GM19452 (cell line): ENCODE results near the gene MUC6.
"Not testable (repeated sequence)": the region's sequence is repeated elsewhere in the genome, so short reads cannot be mapped to it uniquely, and the experiment has no call there.

ENCODE experiments used
- ATAC-seq: cut with Tn5 transposase; IDR thresholded peaks from one replicate; pipeline ENCODE4 v1.9.1; 2021; ENCODE audit not compliant: unreplicated experiment

MUC6 gene

GRCh38 chr11:991711-992307 lies 44.7 kb downstream of the MUC6 start:
- no peak for ATAC-seq

- ATAC-seq, result no peak
These were observed 45.5 kb downstream of the MUC6 start for GRCh38 chr11:991034-991433.

GRCh38 chr11:990101-990500 lies 46.4 kb downstream of the MUC6 start:
- no peak for ATAC-seq

GRCh38 chr11:987671-988070 lies 48.8 kb downstream of the MUC6 start:
- no peak for ATAC-seq

- ATAC-seq, result no peak
These were observed 49.6 kb downstream of the MUC6 start for GRCh38 chr11:986952-987305.

- ATAC-seq, result no peak
These were observed 50.1 kb downstream of the MUC6 start for GRCh38 chr11:986270-986951.

- no peak for ATAC-seq
These were observed 50.7 kb downstream of the MUC6 start for GRCh38 chr11:985848-986247.

GRCh38 chr11:985406-985805 lies 51.1 kb downstream of the MUC6 start:
- no peak for ATAC-seq

GRCh38 chr11:984546-984945 lies 52.0 kb downstream of the MUC6 start:
- ATAC-seq, result no peak

- no peak for ATAC-seq
These were observed 54.8 kb downstream of the MUC6 start for GRCh38 chr11:981764-982163.

- ATAC-seq, result no peak
These were observed 55.8 kb downstream of the MUC6 start for GRCh38 chr11:980438-981357.

- ATAC-seq, result no peak
These were observed 57.7 kb downstream of the MUC6 start for GRCh38 chr11:978781-979180.

GRCh38 chr11:977830-978720 lies 58.4 kb downstream of the MUC6 start:
- no peak for ATAC-seq

- no peak for ATAC-seq
These were observed 59.9 kb downstream of the MUC6 start for GRCh38 chr11:976431-977160.

- ATAC-seq, result no peak
These were observed 60.7 kb downstream of the MUC6 start for GRCh38 chr11:975827-976226.

GRCh38 chr11:975376-975775 lies 61.1 kb downstream of the MUC6 start:
- not testable (repeated sequence) for ATAC-seq

- no peak for ATAC-seq
These were observed 63.3 kb downstream of the MUC6 start for GRCh38 chr11:973237-973636.

- no peak for ATAC-seq
These were observed 63.9 kb downstream of the MUC6 start for GRCh38 chr11:972523-973211.

- ATAC-seq, result no peak
These were observed 64.7 kb downstream of the MUC6 start for GRCh38 chr11:971731-972365.
